MM.1S (cell line): ENCODE measurements around the gene GADD45GIP1.

Source experiments
- DNase-seq: peaks from one replicate; pipeline ENCODE4 v3.0.0-alpha.2; 2015
- H2AFZ ChIP-seq: fragments of 300-600 bp; sonication (generic); 2 replicates; pipeline ENCODE4 v1.6.0; 2016; ENCODE audit warnings: antibody characterized with exemption, low read length
- H3F3A ChIP-seq: fragments of 300-600 bp; sonication (generic); 2 replicates; pipeline ENCODE4 v1.6.1; 2016; ENCODE audit warnings: mild to moderate bottlenecking, antibody characterized with exemption, low read length, moderate library complexity, mixed read lengths; ENCODE audit not compliant: insufficient read depth
- H3K27ac ChIP-seq: fragments of 300-600 bp; sonication (generic); 2 replicates; pipeline ENCODE4 v1.5.1; 2016; ENCODE audit warnings: mild to moderate bottlenecking, low read length
- H3K27me3 ChIP-seq: fragments of 300-600 bp; sonication (generic); replicated peaks from 2 replicates; pipeline ENCODE4 v1.6.0; 2016; ENCODE audit warnings: low read length; ENCODE audit not compliant: insufficient read depth
- H3K36me3 ChIP-seq: fragments of 300-600 bp; sonication (generic); replicated peaks from 2 replicates; pipeline ENCODE4 v1.6.1; 2016; ENCODE audit warnings: mild to moderate bottlenecking, low read length, mixed read lengths; ENCODE audit not compliant: insufficient read depth
- H3K4me1 ChIP-seq: fragments of 300-600 bp; sonication (generic); 2 replicates; pipeline ENCODE4 v1.6.1; 2016; ENCODE audit warnings: low read length, mixed read lengths
- H3K4me2 ChIP-seq: fragments of 300-600 bp; sonication (generic); 2 replicates; pipeline ENCODE4 v1.6.0; 2016; ENCODE audit warnings: low read depth, low read length
- H3K4me3 ChIP-seq: fragments of 300-600 bp; sonication (generic); 2 replicates; pipeline ENCODE4 v1.5.1; 2016; ENCODE audit warnings: low read length, mixed read lengths
- H3K79me2 ChIP-seq: fragments of 300-600 bp; sonication (generic); 2 replicates; pipeline ENCODE4 v1.6.1; 2016; ENCODE audit warnings: mixed run types, low read length, mixed read lengths
- H3K9ac ChIP-seq: fragments of 300-600 bp; sonication (generic); 2 replicates; pipeline ENCODE4 v1.6.1; 2016; ENCODE audit warnings: low read length, mixed read lengths
- H3K9me2 ChIP-seq: fragments of 300-600 bp; sonication (generic); replicated peaks from 2 replicates; pipeline ENCODE4 v1.6.1; 2016; ENCODE audit warnings: mild to moderate bottlenecking, low read length, mixed read lengths; ENCODE audit not compliant: insufficient read depth
- H3K9me3 ChIP-seq: fragments of 300-600 bp; sonication (generic); replicated peaks from 2 replicates; pipeline ENCODE4 v1.6.1; 2016; ENCODE audit warnings: mild to moderate bottlenecking, low read length, mixed read lengths; ENCODE audit not compliant: insufficient read depth
- H4K20me1 ChIP-seq: fragments of 300-600 bp; sonication (generic); 2 replicates; pipeline ENCODE4 v1.6.1; 2016; ENCODE audit warnings: mild to moderate bottlenecking, low read length, moderate library complexity, mixed read lengths; ENCODE audit not compliant: insufficient read depth
- CTCF ChIP-seq: fragments of 300-600 bp; sonication (generic); IDR thresholded peaks from 2 replicates; pipeline ENCODE4 v1.5.1; 2016; ENCODE audit warnings: antibody characterized with exemption, low read length, mixed read lengths
- EZH2 ChIP-seq: fragments of 300-600 bp; sonication (generic); optimal IDR thresholded peaks from 2 replicates; pipeline ENCODE3; 2017; ENCODE audit warnings: low read depth, mild to moderate bottlenecking, antibody characterized with exemption, low read length, mixed read lengths
- EZH2phosphoT487 ChIP-seq: fragments of 300-600 bp; sonication (generic); IDR thresholded peaks from 2 replicates; pipeline ENCODE4 v1.6.1; 2018; ENCODE audit warnings: antibody characterized with exemption, low read length

The GADD45GIP1 gene

GRCh38 chr19:12975221-12975741 lies 18.3 kb upstream of the GADD45GIP1 start:
- Histone ChIP-seq H3K9ac (no peak overlapping the region), H3K9me3 (no peaks in the 10 kb centered on the region), H3K9me2 (no peaks in the 10 kb centered on the region), H3K27me3 (peaks cover 41% of the 10 kb centered on the region), H3K4me2 (no peak overlapping the region), H3K4me3 (no peak overlapping the region), H3K27ac (no peak overlapping the region), H4K20me1 (no peaks in the 10 kb centered on the region), H3K79me2 (no peaks in the 10 kb centered on the region), H3K4me1 (peaks cover 5% of the 10 kb centered on the region), H3F3A (no peaks in the 10 kb centered on the region), H2AFZ (no peak overlapping the region), H3K36me3 (no peaks in the 10 kb centered on the region)
- TF ChIP-seq CTCF (no peak), EZH2phosphoT487 (no peak), EZH2 (no peak)
- DNase-seq: no peak

GRCh38 chr19:12974301-12975220 lies 17.5 kb upstream of the GADD45GIP1 start:
- Histone ChIP-seq H3K4me2 (no peak overlapping the region), H3K4me1 (peaks cover 5% of the 10 kb centered on the region), H3K4me3 (no peak overlapping the region), H3K9me3 (no peaks in the 10 kb centered on the region), H3K9ac (no peak overlapping the region), H3K9me2 (no peaks in the 10 kb centered on the region), H3K27ac (no peak overlapping the region), H2AFZ (no peak overlapping the region), H3K79me2 (no peaks in the 10 kb centered on the region), H3K27me3 (peaks cover 34% of the 10 kb centered on the region), H3K36me3 (no peaks in the 10 kb centered on the region), H3F3A (no peaks in the 10 kb centered on the region), H4K20me1 (no peaks in the 10 kb centered on the region)
- TF ChIP-seq EZH2phosphoT487 (no peak), CTCF (no peak), EZH2 (no peak)
- no peak for DNase-seq

- DNase-seq: no peak
- Histone ChIP-seq H4K20me1 (no peaks in the 10 kb centered on the region), H3K9me2 (no peaks in the 10 kb centered on the region), H3K4me1 (peaks cover 5% of the 10 kb centered on the region), H3F3A (no peaks in the 10 kb centered on the region), H2AFZ (no peak overlapping the region), H3K79me2 (no peaks in the 10 kb centered on the region), H3K27ac (no peak overlapping the region), H3K4me2 (no peak overlapping the region), H3K9ac (no peak overlapping the region), H3K36me3 (no peaks in the 10 kb centered on the region), H3K9me3 (no peaks in the 10 kb centered on the region), H3K4me3 (no peak overlapping the region), H3K27me3 (peaks cover 31% of the 10 kb centered on the region)
- TF ChIP-seq EZH2 (no peak), CTCF (no peak), EZH2phosphoT487 (no peak)
Observed at GRCh38 chr19:12973236-12973635, 16.2 kb upstream of the GADD45GIP1 start.
